GM21367 (cell line): Measurements from ENCODE around the gene ABLIM2.
"Not testable (repeated sequence)": the region's sequence is repeated elsewhere in the genome, so short reads cannot be mapped to it uniquely, and the experiment has no call there.

Source experiments
- ATAC-seq: cut with Tn5 transposase; IDR thresholded peaks from one replicate; pipeline ENCODE4 v1.9.1; 2021; ENCODE audit not compliant: unreplicated experiment

ABLIM2 gene

DNA sequence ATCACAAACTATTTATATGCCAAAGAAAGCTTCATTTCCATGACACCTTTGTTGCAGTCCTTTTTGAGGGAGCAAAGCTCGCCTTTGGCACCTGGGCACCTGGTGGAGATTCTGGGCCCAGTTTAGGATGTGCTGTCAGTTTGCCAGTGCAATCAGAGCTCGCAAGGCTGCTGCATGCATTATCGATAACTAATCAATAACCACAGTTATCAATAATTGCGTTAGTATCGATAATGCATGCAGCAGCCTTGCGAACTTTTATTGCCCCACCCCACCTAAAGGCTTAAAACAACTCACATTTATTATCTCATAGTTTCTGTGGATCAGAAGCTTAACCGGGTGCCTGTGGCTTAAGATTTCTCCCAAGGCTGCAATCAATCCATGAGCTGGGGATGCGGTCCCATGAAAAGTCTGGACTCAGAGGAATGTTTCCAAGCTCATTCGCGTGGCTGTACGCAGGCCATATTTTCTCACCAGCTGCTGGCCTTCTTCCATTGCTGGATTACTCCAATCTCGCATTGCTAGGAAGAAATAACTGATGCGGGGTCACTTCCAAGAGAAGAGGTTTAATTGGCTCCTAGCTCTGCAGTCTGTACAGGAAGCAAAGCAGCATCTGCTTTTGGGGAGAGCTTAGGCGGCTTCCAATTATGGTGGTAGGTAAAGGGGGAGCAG, 212.8 kb downstream of the ABLIM2 start:
- no peak for ATAC-seq

GRCh38 chr4:7944599-7945220, 213.9 kb downstream of the ABLIM2 start:
- ATAC-seq: no peak

DNA sequence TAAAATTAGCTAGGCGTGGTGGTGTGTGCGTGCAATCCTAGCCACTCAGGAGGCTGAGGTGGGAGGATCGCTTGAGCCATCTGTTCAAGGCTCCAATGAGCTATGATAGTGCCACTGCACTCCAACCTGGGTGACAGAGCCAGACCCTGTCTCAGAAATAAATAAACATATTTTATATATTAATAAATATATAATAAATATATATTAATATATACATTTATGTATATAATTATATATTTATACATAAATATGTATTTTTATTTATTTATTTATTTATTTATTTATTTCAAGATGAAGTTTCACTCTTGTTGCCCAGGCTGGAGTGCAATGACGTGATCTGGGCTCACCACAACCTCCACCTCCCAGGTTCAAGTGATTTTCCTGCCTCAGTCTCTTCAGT, 214.9 kb downstream of the ABLIM2 start:
- ATAC-seq: not testable (repeated sequence)

- no peak for ATAC-seq
Observed at GRCh38 chr4:7943211-7943610, 215.4 kb downstream of the ABLIM2 start.

- ATAC-seq: no peak
Observed at GRCh38 chr4:7941965-7942496, 216.6 kb downstream of the ABLIM2 start.

GRCh38 chr4:7941111-7941964, 217.3 kb downstream of the ABLIM2 start:
- no peak for ATAC-seq

DNA sequence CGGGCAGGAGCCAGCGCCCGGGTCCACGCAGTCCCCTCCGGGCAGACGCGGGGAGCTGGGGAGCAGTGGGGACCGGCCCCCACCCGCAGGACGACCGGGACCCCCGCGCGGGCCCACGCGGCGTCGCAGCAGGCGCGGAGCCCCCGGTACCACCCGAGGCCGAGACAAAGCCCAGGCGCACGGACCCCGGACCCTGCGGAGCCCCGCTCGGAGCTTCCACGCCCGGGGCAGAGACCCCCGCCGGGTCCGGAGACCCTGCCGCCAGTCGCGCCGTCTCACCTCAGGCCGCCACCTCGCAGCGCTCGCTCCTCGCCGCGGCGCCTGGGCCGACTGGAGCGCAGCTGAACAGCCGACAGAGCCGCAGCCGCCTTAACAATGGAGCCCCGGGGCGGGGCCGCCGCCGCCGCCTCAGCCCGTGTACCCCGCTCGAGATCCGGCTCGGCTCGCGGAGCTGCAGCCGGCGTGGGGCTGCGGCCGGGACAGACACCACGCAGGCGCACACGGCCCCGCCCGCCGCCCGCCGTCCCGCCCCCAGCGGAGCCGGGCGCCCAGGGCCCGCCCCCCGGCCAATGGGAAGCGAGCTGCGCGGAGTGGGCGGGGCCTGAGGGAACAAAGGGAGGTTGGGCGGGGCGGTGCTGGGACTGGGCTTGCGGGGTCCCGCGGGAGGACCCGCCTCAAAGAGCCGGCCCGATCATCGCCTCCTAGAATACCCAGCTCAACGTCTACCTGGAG, 219.1 kb downstream of the ABLIM2 start, which contains the start of gene AFAP1:
Gene AFAP1, minus strand, starts transcription at position 485 of the 732 bp plus-strand sequence. CDS start 67,783 bp downstream, outside the sequence.
- peak; percentile 79 for ATAC-seq

DNA sequence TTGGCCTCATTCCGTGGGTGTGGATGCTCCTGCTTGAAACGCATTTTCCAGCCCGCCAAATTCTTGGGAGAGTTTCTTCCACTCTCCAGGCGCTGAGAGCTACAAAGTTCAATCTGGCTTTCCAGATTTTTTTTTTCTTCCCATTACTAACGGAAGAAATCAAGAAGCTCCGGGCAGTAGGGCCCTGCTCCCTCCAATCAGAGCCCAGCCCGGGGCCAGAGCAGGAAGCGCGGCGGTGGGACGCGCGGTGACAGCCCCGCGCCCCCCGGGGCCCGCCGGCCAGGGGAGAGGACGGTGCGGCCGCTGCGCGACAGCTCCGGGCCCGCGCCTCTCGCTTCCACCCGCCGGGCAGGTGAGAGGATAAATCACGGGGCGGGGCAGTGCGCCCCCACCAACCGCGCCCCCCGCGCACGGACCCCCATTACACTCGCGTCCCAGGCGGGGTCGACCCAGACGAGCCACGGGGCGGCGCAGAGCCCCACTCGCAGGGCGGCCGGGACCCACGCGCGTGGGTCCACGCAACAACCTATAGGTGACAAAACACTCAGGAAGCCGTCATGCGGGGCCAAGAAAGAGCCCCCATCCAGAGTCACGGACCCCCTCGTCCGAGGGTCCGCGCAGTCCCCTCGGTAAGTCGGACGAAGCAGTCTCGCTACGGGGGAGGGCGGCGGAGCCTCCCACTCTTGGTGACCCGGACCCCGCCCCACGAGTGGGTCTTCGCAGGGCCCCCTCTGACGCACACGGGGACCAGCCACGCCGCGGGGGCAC, 219.8 kb downstream of the ABLIM2 start:
- ATAC-seq: no peak

DNA sequence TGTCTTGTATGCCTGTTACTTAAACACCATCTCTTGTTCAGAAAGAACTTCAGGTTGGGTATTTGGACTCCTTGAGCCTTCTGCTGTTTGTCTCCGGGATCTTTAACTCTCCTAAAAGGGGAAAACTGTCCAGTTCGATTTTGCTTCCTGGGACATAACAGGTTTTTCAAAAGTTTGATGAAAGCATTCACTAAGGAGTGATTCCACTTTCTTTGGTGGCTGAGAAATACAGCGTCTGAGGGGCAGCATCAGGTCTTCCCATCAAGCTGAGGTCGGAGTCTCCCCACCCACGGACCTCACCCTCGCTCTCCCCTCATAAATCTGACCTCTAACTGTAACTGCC, 220.4 kb downstream of the ABLIM2 start:
- ATAC-seq: no peak

- ATAC-seq: no peak
Observed at GRCh38 chr4:7937006-7937405, 221.6 kb downstream of the ABLIM2 start.

GRCh38 chr4:7933651-7934510, 224.7 kb downstream of the ABLIM2 start:
- no peak for ATAC-seq

DNA sequence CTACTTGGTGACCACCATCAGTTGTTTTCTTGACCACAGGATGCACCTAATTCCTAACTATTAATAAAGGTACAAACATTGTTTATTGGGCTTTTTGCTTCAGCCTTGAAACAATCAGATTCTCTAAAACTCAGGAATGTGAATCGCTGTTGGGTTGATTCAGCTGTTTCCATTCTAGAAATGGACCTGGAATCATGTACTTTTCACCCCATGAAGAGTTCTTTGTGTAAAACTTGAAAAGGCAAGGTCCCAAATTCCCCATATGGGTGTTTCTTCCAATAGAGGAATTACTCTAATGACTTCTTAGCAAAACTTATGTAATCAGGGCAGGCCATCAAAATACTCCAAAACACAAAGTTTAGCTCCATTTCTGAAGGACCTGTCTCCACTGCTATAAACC, 226.3 kb downstream of the ABLIM2 start:
- no peak for ATAC-seq

- ATAC-seq: no peak
Observed at GRCh38 chr4:7929118-7929951, 229.3 kb downstream of the ABLIM2 start.

DNA sequence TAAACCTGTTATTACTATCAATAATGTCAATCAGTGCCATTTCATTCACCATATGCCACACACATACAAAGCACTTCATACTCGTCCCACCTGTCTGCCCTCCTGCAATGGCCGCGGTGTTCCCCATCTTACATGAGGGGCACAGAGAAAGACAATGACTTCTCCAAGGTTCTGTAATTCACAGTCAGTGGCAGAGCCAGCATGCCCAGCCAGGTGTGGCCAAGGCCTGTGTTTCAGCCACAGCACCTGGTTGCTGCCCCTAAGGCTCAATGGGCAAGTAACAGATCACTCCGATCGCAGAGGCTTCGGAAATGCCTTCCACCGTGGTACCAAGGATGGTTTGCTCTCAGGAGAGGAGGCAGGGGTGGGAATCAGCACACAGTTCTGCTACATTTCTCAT, 229.9 kb downstream of the ABLIM2 start:
- ATAC-seq: no peak

- ATAC-seq: no peak
Observed at GRCh38 chr4:7926822-7927221, 231.8 kb downstream of the ABLIM2 start.

DNA sequence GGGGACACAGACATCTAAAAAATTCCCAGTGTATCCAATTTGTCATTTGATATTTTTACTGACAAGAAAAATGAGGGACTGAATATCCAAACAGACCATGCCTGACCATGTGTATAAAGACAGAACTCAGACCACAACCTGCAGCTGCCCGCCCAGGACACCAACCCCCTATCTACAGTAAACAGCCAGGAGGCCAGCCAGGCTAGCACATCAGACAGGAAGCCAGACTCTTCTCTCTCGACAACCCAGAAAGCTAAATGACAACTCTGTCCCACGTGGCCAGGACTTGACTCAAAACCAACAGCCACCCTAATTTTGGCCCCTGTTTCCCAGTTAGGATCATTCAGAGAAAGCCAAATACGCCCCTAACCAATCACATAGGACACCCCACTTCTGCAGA, 234.0 kb downstream of the ABLIM2 start:
- ATAC-seq: no peak

DNA sequence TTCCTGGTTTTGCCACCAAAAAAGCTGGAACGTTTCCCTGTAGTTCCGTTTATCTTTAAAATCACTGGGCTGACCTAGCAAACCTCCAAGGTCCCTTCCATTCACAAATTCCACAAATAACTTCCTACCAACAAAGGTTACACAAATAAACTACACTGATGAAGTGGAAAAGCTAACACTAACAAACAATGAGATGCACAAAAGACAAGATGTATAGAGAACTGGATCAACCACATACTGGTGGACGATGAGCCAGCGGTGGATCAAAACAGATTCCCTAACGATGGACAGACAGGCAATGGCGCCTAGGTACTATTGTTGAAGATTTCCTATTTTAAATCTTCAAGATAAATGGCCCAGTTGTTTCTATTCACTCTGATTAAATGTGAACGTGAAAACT, 234.4 kb downstream of the ABLIM2 start:
- ATAC-seq: no peak

GRCh38 chr4:7922466-7922865, 236.1 kb downstream of the ABLIM2 start:
- no peak for ATAC-seq
